ENCODE measurements around the gene ABHD1.
"Not testable (repeated sequence)": the region's sequence is repeated elsewhere in the genome, so short reads cannot be mapped to it uniquely, and the experiment has no call there.

The ABHD1 gene

DNA sequence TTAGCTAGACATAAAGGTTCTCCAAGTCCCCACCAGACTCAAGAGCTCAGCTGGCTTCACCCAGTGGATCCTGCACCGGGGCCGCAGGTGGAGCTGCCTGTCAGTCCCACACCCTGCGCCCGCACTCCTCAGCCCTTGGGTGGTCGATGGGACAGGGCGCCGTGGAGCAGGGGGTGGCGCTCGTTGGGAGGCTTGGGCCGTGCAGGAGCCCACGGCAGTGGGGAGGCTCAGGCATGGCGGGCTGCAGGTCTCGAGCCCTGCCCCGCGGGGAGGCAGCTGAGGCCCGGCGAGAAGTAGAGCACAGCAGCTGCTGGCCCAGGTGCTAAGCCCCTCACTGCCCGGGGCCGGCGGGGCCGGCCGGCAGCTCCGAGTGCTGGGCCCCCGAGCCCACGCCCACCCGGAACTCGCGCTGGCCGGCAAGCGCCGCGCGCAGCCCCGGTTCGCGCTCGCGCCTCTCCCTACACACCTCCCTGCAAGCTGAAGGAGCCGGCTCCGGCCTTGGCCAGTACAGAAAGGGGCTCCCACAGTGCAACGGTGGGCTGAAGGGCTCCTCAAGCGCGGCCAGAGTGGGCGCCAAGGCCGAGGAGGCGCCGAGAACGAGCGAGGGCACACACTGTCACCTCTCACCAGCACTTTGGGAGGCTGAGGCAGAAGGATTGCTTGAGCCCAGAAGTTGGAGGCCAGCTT lies 12.1 kb upstream of the ABHD1 start:
- DNase-seq: not testable (repeated sequence)

- DNase-seq: no peak
These were observed 8.1 kb upstream of the ABHD1 start for GRCh38 chr2:27115519-27115918.

DNA sequence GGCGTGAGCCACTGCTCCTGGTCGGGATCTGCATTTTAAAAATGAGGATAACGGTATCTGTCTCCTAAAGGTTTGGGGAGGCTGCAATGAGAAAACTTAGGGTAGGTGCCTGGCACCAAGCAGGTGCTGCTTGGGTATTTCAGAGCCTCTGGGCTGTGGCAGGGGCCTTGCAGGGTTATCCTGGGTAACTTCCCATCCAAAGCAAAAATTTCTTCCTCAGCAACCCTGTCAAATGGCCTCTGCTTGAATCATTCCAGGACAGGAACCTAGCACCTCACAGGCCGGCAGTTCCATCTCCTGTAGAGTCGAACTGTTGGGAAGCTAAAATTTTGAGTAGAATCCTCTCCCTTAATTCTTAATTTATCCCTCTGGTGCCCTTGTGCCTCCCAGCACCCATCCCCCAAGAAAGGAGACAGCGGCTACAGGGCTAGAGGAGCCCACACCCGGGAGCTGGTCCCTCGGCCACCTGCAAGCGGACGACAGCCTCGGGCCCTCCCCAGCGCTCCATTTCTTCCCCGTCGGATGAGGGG lies 5.6 kb upstream of the ABHD1 start:
- no peak for DNase-seq

DNA sequence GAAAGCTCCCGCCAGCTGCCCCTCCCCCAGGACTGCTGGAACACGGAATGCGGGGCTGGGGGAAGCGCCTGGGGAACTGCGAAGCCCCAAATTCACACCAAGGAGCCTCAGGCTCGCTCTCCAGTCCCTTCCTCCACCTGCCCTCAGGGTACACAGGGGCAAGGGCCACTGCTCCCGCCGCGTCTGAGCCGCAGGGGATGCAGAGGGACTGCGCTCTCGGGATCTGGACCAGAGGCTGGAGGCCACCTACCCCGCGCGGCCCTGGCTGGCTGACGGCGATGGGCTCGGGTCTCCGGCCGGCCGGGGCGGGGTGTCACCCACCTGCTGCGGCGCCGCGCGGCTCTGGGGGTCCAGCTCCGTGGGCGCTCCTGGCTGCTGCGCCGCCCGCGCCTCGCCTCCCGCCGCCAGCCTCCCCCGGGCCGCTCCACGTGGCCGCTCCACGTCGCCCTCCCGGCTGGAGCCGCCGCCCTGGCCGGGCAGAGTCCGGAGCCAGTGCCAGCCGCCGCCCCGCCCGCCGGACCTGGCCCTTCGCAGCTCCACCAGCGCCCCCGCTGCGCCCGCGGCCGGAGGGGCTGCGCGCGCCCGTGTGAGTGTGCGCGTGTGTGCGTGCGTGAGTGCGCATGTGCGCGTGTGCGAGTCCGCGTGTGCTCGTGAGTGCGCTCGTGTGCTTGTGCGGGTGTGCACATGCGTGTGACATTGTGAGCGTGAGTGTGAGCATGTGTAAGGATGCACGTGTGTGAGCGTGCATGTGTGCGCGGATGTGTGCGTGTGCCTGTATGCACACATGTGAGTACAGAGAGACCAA lies 4.9 kb upstream of the ABHD1 start, which contains the start of gene CGREF1:
Gene CGREF1, minus strand, starts transcription at position 604 of the 805 bp plus-strand sequence. CDS start 14,762 bp downstream, outside the sequence.
- no peak for DNase-seq

DNA sequence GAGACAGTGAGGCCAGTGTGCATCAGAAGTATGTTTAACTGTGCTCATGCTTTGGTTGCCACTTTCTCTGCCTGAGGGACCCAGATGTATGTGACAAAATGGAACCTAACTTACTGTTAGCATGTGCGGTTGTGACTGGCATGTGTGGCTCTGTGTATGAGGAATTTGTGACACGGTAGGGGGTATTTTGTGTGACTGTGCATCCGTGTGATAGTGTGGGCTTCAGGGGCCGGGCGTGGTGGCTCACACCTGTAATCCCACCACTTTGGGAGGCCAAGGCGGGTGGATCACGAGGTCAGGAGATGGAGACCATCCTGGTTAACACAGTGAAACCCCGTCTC lies 4.3 kb upstream of the ABHD1 start:
- DNase-seq: not testable (repeated sequence)

GRCh38 chr2:27121906-27122305 lies 1.7 kb upstream of the ABHD1 start:
- DNase-seq: no peak

- DNase-seq: no peak
These were observed 824 bp upstream of the ABHD1 start for GRCh38 chr2:27122791-27123190.

- DNase-seq: no peak
These were observed 1.5 kb downstream of the ABHD1 start for GRCh38 chr2:27125104-27125503.

DNA sequence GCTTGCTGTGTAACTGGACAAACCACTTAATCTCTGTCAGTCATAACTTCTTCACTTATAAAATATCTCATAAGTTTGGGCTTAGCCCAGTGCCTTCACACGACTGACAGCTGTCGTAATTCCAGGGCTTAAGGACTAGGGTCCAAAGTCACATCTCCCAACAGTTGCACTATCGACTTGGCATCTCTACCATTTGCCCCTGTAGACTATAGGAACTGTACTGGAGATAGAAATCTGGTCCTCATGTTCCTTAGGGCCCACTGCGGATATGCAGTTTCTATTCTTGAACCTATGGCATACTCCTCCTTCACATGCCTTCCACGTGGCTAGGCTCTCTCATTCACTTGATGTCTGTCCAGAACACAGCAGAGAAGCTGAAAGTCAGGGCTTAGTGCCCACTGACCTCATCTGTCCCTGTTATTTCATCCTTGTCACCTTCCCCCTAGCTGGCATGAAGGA lies 2.7 kb downstream of the ABHD1 start:
- no peak for DNase-seq

- no peak for DNase-seq
These were observed 4.5 kb downstream of the ABHD1 start for GRCh38 chr2:27127883-27128667.

- no peak for DNase-seq
These were observed 5.3 kb downstream of the ABHD1 start for GRCh38 chr2:27128668-27129571.

- DNase-seq: no peak
These were observed 6.8 kb downstream of the ABHD1 start for GRCh38 chr2:27130396-27130795.

DNA sequence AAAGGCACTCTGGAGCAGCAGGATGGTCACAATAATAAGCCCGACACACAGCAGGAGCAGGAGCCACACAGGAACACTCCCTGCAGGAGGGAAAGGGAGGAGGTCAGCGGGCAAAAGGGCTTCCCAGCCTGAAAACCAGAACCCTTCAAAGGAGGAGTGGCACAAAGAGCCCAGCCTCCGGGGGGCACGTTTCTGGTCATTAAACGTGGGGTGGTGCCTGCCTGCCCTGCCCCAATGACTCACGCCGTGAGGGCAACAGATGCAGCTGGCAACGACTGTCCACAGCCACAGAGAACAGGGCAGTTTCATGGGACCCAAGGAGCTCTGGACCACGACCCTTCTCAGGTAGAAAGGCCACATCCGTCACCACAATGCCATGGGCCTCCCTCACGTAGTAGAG lies 7.8 kb downstream of the ABHD1 start:
- DNase-seq: no peak

GRCh38 chr2:27133195-27133875 lies 9.7 kb downstream of the ABHD1 start:
- DNase-seq: no peak

DNA sequence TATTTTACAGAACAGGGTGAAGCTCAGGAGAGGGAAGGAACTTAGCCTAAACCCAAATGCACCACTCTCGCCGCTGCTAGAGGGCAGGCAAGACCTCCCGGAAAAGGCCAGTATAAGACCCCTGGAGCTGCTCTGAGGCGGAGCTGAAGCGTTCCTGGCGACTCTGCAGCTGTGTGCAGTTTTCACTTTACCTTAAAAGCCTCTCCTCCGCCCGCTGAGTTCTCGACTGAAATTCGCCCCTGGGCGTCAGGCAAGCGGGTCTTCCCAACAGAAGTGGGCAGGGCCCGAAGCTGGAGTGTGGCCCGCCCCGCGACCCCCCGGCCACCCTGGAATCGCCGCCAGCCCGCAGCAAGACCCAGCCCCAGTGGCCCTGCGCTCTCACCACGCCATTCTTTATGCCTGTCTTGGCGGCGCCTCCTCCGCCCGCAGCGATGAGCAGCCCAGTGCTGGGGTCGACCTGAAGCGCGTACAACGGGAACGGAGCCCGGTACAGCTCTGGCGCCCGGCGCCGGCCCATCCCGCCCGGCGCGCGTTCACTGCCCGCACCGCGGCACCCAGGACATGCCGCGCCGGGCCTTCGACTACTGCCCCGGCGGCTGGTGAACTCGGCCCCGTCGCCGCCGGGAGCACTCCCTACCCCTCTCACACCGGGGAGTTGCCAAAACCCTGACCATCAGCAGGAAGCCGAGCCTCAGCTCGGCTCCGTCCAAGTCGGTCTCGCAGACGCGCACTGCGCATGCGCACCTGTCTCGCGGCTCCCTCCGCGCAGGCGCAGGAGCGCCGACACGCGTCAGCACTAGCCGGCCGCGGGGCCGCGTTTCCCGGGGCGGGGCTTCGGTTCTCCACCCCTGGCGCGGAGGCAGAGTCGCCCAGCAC lies 10.5 kb downstream of the ABHD1 start, which contains the start of gene PREB:
Gene PREB, minus strand, starts transcription at position 732 of the 876 bp plus-strand sequence. Its CDS starts 215 bp downstream, at position 517.
- DNase-seq: peak; percentile 30

DNA sequence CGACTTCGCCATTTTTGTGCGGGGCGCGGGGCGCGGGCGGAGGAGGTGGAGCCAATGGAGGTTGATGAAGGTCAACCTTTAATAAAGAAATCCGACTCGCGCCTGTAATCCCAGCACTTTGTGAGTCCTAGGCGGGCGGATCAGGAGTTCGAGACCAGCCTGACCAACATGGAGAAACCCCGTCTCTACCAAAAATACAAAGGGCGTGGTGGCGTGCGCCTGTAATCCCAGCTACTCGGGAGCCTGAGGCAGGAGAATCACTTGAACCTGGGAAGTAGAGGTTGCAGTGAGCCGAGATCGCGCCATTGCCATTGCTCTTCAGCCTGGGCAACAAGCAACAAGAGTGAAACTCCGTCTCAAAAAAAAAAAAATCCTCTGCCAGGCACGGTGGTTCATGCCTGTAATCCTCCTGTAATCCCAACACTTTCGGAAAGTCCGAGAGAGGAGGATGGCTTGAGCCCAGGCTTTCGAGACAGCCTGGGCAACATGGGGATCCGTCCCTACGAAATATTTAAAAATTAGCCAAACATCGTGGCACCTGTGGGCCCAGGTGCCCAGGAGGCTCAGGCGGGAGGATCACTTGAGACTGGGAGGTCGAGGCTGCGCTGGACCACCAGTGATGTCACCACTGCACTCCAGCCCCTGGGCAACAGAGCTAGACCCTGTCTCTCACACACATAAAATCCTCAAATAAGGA lies 11.3 kb downstream of the ABHD1 start:
- no peak for DNase-seq

GRCh38 chr2:27135478-27135955 lies 11.9 kb downstream of the ABHD1 start:
- no peak for DNase-seq

- DNase-seq: no peak
These were observed 13.1 kb downstream of the ABHD1 start for GRCh38 chr2:27136751-27137150.

DNA sequence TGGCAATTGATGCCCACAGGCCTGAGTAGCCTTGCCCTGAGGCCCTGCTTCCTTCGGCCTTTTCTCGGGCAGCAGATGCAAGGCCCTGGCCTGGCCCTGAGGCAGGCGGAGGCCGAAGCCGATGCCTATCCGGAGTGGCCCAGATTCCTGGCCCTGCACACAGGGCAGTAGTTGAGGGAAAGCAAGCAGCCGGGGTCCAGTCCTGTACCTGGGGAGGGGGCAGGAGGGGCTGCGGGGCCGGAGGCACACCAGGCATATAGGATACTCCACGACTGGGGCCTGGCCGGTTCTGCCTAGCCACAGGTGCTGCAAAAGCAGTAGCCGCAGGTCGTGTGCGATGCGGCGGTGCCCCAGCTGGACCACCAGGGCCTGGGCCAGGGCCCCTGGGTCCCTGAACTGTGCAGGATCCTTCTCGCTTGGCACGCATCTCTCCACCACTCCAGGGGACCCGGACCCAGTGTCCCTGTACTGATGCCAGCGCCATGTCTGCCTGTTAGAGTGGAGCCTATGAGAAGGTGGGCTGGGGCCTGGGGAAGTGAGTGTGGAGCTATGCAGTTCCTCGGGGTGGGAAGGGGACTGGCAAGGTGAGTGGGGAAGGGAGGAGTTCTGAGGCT lies 13.8 kb downstream of the ABHD1 start:
- DNase-seq: no peak

Data from SIG-M5 (cell line).